Activated CD8-positive, alpha-beta memory T cell treated with anti-CD3 and anti-CD28 coated beads, Interleukin-2, amount 50 U/mL, for 4 hours (primary cell): ENCODE results near the gene FAM124A.

ENCODE experiments used
- DNase-seq: peaks from one replicate; pipeline ENCODE4 v3.0.0-alpha.2; 2020

The FAM124A gene

DNA sequence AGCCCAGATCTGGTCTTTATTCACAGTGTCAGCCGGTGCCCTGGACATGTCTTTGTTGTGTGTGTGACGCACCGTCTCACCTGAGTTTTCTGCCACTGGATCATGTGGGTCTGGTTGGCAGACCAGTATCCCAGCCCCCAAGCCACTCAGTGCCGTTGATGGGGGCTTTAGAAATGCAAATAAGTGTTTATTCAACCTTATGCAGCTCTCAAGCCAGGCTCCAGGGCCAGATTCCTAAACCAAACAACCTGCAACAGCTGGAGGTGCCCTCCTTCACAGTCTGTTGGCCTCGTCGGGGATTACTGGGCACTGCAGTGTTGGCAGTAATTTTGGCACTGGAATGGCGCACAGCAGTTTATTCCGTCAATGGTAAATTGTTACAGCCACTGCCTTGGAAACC is 21.6 kb downstream of the FAM124A start:
- no peak for DNase-seq

DNA sequence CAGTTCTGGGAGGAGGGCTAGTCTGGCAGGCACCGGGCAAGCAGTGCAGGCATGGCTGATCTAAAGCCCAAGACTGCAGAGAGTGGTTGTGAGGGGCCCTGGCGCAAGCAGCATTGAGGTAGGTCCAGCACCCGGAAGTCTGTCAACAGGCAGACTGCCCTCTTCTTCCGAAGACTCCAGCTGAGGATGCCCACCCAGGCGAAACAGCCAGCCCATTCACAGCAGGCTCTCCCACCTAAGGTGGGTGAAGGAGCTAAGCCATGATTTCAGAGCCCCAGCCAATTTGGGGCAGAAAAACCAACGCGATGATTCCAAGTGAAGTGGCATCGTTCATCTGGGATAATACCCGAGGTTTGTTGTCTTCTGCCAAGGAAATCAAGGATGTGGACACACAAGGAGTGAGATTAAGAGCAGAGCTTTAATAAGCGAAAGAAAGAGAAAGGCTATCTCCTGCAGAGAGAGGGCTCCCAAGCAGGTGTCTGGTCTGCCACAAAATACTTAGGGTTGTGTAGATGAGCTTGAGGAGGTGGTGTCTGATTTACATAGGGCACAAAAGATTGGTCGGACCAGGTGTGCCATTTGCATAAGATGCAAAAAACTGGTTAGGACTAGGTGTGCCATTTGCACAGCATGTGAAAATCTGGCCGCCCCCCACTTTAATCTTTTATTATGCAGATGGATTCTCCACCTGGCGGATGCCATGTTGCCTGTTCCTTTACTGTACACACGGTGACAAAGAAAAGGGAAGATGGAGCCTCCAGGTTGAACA is 22.6 kb downstream of the FAM124A start:
- no peak for DNase-seq

DNA sequence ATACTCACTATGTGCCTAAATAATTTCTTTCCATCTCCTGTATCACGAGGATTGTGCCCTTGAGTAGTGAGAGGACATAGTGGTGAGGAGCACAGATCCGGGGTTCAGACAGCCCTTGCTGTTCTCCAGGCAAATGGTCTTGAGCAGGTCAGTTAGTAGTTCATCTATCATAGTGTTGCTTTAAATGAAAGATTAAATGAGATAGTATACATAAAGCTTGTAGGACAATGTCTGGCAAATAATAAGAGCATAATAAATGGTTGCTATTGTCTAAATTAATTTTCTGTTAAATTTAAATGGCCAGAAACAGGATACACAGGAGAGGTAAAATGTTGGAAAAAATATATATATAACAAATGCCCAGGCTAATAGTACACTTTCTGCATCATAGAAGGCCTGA is 23.4 kb downstream of the FAM124A start:
- DNase-seq, result no peak

DNA sequence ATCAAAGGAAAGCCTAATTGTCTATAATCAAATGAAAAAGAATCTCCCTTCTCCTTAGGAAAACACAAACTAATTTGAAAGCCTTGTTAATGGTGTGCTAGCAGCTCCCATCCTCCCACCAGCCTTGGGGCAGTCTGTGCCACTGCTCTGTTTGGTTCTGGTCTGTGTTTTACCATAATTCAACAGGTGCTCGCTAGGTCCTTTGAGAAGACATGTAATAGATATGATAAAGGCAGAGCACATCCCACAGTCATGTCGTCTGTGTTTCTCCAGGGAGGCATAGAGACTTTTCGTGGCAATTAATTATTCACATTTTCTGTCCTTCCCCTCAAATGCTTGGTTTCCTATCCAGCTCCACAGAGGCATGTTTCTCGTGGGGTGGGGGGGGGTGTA is 23.8 kb downstream of the FAM124A start:
- no peak for DNase-seq

DNA sequence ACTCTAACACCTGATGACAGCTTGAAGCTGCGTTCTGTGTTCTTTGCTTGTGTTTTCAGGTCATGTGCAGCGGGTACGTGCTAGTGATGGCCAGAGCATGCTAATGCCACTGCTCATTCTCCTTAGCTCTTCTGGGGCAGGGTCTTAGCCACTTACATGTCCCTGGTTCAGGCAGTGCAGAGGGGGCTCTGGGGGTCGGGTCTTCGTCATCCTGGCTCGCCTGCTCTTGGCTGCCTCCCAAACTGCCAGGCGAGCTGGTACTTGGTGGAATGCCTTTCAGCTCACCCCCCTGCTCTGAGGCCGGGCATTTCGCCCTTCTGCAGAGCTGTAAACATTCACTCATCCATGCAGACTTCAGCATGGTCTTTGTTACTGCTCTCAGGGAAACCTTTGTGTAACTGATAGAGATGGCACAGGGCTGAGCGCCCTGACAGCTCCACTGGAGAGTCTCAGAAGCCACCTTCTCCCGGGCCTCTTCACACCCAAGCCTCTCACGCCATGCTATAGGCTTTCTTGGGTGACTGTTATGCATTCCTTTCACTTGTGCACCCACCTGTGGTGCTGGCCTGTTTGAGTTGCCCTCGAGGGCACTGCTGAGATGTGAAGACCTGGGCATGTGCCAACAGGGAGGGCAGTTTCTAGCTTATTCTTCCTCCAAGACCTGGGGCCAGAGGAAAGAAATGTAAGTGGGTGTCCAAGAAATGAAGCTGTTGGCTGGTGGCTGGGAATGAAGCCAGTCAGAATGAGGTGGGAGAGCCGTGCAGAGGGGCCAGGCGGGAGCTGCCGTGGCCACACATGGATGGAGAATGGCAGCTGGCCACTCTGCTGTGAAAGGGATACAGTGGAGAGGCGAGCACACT is 24.4 kb downstream of the FAM124A start:
- DNase-seq, result no peak

DNA sequence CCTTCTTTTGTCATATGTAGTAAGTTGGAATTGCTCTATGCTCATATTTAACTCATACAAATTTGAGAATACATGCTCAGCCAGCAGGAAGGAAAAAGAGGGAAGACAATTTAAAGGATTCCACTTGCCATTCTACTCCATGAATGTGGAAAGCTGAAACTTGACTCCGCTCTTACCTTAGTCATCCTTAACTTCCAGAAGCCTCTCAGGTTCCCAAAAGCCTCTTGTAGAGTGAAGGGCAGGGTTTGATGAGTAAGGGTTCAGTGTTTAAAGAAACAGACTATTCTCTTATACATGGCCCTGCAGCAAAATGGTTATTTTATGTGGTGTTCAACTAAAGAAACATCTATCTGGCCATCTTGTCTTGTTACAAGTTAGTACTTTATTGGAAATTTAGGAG is 27.1 kb downstream of the FAM124A start:
- DNase-seq, result no peak

DNA sequence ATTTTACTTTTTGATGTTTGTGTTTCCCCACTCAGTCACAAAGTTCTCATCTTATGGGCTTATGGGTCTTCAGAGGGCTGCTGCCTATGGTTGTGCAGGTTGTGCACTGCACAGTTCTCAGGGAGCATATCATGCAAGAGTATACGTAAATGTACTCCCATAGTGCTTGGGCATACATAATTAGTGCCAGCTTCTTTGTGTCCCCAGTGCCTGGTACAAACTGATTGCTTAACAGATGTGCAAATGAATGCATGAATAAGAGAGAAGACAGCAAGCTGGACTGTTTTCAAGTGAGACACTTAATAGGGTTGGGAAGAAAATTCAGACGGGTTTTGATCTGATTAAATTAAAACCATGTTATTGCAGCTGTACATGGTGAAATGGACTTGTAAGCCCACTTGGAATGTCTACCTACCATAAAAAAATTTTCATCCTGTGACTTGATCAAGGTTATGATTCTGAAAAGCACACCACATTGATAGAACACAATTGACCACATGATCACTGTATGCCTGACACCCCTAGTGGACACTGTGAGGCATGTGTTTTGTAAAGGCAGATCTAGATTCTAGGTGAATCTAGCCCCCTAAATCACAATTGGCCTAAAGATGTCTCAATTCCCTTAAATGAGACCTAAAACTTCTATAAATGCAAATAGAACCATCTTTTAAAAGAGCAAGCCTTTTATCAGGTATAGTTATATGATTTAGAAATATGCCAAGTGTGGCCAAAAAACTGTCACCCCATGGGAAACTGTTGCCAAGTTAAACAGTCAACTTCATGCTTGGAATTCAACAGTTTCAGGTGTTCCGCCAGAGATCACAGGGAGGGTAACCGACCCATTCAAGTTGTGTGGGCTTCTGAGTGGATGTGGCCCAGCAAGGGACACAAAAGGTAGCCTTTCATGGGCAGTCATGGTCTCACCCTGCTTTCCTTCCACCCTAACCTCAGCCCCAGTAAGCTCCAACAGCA is 27.9 kb downstream of the FAM124A start:
- no peak for DNase-seq

DNA sequence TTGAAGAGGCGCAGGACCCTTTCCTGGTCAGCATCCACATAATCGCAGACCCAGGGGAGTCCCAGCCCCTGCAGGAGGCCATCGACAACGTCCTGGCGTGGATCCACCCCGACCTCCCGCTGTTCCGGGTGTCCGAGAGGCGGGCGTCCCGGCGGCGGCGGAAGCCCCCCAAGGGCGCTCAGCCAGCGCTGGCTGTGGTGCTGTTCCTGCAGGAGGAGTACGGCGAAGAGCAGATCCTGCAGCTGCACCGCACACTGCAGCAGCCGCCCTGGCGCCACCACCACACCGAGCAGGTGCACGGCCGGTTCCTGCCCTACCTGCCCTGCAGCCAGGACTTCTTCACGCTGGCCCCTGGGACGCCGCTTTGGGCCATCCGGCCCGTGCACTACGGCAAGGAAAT is 29.3 kb downstream of the FAM124A start:
- no peak for DNase-seq

DNA sequence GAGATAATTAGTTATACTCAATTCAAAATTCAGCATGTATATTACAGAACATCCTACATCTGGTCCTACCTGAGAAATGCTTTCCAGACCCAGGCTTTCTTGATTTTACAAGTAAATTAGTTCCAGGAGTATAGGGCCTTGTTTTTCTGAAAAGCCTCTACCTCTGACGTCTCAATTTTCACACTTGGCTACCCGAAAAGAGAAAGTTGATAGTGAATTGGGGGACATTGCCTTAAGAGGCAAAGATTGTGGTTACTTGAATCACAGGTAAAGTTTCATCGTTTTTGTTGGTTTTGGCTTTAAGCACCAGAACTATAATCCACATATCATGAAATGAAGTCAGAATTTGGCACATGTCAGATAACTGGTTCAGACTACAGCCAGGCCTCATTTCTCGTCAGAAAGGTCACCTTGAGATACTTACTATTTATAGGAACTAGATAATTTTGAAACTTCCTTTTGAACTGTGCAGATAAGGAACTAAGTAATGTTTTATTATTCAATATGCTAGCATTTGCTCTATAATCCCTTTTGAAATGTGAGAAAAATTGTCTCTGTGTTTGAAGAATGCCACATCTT is 30.8 kb downstream of the FAM124A start:
- DNase-seq, result no peak

DNA sequence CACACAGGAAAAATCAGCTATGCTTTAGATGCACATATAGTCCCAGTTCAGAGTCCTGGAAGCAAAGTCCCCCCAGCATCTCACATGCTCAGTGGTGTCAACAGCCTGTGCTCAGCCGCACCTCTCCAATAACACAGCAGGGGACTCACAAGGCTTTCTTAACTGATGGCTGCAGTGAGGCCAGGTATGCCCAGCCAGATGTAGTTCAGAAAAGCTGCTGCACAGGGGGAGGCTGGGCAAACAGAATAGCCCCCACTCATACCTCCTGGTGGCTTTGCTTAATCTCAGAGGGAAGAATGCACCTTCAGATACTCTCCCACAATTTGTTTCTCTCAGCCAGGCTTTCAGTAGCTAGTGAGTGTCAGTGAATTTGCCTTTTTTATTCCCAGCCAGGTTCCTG is 33.4 kb downstream of the FAM124A start:
- no peak for DNase-seq

DNA sequence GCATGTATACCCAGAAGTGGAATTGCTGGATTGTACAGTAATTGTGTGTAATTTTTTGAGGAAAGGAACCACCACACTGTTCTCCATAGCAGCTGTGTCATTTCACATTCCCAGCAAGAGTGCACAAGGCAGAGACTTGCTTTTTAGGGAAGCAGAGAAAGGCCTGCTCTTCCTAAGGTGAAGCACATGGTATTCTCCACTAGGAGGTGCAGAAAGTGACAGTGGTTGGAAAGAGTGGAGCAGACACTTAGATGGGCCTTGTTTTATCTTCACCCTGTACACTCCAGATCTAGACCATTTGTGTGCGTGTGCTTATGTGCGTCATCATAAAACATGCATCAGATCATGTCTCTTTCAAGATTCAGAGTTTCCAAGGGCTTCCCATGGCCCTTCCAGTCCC is 35.0 kb downstream of the FAM124A start:
- no peak for DNase-seq

DNA sequence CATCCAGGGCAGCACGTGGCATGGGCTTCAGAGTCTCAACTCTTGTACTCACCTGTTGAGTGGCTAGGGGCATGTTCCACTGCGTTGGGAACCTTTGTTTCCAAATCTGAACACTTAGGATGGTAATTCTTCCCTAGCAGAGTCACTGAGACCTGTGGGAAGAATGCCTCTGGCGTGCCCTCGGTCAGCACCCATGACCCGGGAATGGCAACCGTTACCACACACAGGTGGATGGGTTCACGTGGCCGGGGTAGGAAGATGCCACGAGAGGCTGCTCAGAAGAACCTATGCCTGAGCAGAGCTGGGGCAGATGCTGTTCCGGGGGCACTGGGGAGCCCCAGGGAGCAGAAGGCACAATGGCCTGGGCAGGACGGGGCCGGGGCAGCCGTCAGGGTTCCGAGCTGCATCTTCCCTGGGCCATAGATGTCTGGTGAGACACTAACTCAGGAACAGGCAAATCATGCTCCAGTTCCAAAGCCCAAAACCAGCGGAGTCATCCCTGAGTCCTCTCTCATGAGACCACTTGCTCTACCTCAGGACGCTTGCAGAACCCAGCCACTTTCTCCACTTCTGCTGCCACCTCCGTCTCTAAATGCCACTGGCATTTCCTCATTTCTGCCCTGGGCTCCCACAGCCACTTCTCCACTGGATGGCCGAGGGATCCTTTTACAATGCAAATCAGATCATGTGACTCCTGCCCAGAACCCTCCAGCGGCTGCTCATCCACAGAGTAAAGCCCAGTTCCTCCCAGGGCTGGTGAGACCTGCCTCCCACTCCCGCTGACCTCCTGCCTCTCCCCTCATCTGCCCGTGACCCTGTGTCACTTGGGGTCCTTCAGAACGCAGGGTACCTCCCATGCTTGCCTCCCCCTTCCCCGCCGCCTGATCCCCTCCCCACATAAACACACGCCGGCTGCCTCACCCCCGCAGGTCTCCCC is 36.7 kb downstream of the FAM124A start:
- DNase-seq, result no peak

DNA sequence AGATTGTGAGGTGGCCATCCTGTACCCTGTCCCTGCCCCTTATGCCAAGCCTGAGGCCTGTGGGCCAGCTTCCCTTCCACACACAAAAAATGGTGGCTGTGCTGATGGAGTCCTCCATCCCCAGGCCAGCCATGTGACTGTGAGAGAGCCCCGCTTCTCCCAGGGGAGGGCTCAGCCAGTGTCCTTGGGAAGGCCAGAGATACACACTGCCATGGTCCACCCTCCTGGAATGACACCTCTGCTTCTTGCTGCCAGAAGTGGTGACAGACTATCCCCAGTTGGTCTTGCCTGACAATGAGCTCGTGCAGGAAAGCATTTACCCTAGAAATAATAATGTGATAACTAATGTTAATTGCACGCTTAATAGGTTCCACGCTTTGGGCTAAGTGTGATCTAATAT is 38.0 kb downstream of the FAM124A start:
- DNase-seq, result no peak

DNA sequence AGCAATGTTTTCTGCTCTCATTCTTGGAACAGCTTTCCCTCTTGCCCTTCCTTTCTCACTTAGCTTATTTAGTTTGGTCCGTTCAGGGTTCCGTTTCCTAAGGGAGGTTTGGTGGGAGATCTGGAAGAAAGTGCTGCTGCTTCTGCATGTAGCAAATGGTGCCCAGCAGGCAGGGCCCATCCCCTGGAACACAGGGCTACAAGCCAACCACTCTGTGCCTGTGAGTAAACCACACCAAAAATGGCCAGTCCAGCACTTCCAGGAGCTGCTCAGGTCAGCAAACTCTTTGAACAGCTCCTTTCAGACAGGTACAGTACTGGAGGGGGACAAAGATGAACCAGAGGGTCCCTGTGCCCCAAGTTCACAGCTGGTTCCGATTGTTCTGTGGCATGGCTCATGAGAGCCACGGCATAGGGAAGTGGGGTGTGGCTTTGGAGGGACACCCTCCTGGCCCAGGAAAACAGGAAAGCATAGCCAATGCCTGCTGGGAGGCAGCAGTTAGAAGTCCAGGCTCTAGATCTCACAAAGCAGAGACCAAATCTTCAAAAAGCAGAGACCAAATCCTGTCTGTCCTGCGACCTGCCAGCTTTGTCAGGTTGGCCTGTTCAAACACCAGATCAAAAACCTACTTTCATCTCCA is 39.5 kb downstream of the FAM124A start:
- no peak for DNase-seq

DNA sequence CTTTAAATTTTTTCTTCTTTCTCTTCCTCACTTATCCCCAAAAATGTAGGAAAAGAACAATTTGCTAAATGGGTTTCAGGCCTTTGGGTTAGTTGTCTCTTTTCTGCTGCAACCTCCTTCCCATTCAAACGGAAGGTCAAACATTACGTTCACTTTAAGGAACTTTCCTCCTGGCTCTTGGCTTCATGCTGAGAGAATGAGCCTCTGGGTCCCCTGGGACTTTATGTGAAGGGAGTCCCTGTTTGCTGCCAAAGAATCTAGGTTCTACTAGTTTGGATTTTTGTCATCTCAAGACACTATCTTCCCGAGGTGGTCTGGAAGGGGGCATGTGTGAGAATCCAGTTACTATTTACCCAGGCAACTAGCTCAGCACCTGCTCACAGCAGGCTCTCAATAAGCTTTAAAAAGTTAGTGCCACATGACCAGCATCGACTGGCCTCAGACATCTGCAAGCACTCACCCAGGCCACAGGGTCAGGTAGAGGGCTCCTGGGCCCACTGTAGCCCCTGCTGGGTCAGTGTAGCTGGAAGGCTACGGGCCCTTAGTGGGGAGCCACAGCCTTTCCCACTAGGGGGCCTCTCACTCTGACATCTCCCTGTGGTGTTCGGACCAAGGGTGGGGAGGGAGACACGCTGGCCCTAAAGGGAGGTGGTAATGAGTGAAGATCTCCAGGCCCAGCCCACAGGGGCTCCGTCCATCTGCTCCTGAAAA is 40.5 kb downstream of the FAM124A start:
- DNase-seq, result no peak

DNA sequence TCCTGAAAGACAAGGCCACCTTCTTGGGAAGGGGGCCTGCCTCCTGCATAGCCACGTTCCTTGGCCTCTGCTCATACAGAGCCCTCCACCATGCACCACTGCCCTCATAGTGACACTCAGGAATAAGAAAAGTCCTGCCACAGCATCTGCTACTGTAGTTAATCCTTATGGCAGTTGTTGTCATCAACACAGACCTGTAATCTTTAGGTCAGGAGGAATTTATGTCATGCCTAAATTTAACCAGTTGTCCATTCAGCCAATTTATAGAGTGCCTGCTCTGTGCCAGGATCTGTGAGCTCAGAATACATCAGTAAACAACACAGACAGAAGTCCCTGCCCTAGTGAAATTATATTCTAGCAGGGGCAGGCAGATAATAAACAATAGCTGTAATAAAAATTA is 44.4 kb downstream of the FAM124A start:
- no peak for DNase-seq

DNA sequence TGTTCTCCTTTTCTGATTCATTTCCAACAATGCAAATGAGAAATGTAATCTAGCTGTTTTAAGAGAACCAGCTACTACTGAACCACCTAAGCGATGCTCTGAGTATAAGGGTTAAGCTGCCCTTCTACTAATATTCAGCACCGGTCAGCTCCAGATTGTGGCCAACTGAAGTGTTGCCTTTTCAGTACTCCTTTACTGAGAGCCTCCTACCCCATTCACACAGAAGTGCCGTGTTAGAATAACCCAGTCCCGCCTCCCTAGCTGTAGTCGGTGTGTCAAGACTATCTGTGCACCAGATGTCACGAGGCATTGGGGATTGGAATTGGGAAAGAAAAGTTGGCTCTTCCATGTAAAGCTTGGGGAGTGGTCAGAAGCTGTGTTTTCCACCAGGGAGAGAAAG is 45.4 kb downstream of the FAM124A start:
- no peak for DNase-seq

DNA sequence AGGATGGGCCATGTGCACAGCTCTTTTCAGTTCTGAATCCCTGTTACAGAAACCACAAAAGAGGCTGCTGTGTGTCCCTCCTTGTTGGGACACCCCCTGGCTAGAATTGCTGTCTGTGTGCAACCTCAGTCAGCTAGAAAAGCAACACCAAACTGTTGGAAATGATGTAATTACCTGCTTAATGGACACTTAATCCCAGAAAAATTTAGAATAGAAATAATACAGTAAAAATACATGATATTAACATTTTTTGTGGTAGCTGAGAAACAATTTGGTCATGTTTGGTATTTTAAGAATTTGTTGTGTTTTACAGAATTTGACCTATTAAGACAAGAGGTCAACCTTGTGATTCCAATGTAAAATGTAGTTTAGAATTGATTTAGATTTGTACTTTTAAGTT is 46.8 kb downstream of the FAM124A start:
- no peak for DNase-seq

DNA sequence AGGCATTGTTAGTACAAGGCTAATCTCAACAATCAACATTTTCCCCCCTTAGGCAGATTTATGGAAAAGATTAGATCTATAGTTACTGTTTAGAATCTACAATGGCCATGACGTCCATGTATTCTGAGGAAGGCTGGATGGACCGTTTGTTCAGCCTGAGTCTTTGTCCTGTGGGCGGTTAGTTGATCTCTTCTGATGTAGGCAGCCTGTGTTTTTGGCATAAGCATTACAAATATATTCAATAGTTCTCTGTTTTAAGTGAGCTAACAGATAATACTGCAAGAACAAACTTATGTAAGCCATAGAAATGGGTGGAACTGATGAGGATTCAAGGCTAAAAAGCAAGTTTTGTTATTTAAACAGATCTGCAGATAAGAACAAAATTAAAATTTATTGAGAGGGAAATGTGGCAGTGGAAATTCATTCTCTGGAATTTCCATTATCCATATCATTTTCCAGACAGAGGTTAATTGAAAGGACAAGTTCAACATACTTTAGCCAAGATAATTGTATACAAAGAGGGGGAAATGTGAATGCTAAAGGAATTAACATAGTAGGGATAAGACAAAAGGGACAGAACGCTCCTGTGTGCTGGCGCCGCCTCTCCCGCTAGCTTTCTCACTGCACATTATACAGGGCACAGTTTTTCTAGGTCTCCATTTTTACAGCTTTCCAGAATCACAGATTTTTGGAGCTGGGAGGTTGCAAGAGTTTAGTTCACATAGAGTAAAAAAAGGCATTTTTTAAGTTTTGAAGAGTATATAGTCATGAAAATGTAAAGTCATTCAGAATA is 48.6 kb downstream of the FAM124A start:
- DNase-seq, result no peak
